Activated CD8-positive, alpha-beta memory T cell treated with anti-CD3 and anti-CD28 coated beads, Interleukin-2, amount 50 U/mL, for 4 hours (primary cell): ENCODE data around the gene SCUBE1.
A peak's percentile ranks its signal among the peaks of the same experiment; 100 is the strongest.

ENCODE experiments used
- DNase-seq: peaks from one replicate; pipeline ENCODE4 v3.0.0-alpha.2; 2020

The SCUBE1 gene

GRCh38 chr22:43169310-43170130 lies 173.7 kb downstream of the SCUBE1 start:
- DNase-seq: no peak

- no peak for DNase-seq
Observed at GRCh38 chr22:43168471-43169309, 174.5 kb downstream of the SCUBE1 start.

- no peak for DNase-seq
Observed at GRCh38 chr22:43167001-43167589, 176.1 kb downstream of the SCUBE1 start.

- DNase-seq: no peak
Observed at GRCh38 chr22:43166132-43166930, 176.8 kb downstream of the SCUBE1 start.

- DNase-seq: no peak
Observed at GRCh38 chr22:43164636-43165035, 178.5 kb downstream of the SCUBE1 start.

GRCh38 chr22:43163241-43163795 lies 179.9 kb downstream of the SCUBE1 start:
- no peak for DNase-seq

GRCh38 chr22:43162412-43163150 lies 180.6 kb downstream of the SCUBE1 start:
- DNase-seq: no peak

- no peak for DNase-seq
Observed at GRCh38 chr22:43160497-43161126, 182.6 kb downstream of the SCUBE1 start.

- no peak for DNase-seq
Observed at GRCh38 chr22:43159484-43160178, 183.5 kb downstream of the SCUBE1 start.

- no peak for DNase-seq
Observed at GRCh38 chr22:43158778-43159483, 184.2 kb downstream of the SCUBE1 start.

- DNase-seq: no peak
Observed at GRCh38 chr22:43157874-43158546, 185.2 kb downstream of the SCUBE1 start.

- DNase-seq: no peak
Observed at GRCh38 chr22:43156413-43156812, 186.8 kb downstream of the SCUBE1 start.

GRCh38 chr22:43155789-43156188 lies 187.4 kb downstream of the SCUBE1 start:
- DNase-seq: no peak

GRCh38 chr22:43154887-43155536 lies 188.2 kb downstream of the SCUBE1 start:
- no peak for DNase-seq

GRCh38 chr22:43153899-43154298 lies 189.3 kb downstream of the SCUBE1 start:
- DNase-seq: no peak

GRCh38 chr22:43152357-43153071 lies 190.7 kb downstream of the SCUBE1 start:
- peak; percentile 54 for DNase-seq

GRCh38 chr22:43152003-43152356 lies 191.2 kb downstream of the SCUBE1 start:
- DNase-seq: no peak
